ENCODE data around the gene PLCL1.

- TF ChIP-seq TCF12 (IDR thresholded peaks at IDR 0.05; ENCODE audit: low read depth, low read length) (no peak), MYB (IDR thresholded peaks at IDR 0.05; ENCODE audit: borderline replicate concordance, low read depth, low read length) (no peak), NFYB (IDR thresholded peaks at IDR 0.05; ENCODE audit: insufficient read depth, low read depth, low read length) (no peak), CUX1 (IDR thresholded peaks at IDR 0.05; ENCODE audit: insufficient replicate concordance, low read depth, low read length) (no peak), SMC3 (IDR thresholded peaks at IDR 0.05; ENCODE audit: borderline replicate concordance, low read length) (no peak), POLR2A (IDR thresholded peaks at IDR 0.05; ENCODE audit: low read depth, low read length) (no peak)
- TF ChIP-seq, protein P1, sequence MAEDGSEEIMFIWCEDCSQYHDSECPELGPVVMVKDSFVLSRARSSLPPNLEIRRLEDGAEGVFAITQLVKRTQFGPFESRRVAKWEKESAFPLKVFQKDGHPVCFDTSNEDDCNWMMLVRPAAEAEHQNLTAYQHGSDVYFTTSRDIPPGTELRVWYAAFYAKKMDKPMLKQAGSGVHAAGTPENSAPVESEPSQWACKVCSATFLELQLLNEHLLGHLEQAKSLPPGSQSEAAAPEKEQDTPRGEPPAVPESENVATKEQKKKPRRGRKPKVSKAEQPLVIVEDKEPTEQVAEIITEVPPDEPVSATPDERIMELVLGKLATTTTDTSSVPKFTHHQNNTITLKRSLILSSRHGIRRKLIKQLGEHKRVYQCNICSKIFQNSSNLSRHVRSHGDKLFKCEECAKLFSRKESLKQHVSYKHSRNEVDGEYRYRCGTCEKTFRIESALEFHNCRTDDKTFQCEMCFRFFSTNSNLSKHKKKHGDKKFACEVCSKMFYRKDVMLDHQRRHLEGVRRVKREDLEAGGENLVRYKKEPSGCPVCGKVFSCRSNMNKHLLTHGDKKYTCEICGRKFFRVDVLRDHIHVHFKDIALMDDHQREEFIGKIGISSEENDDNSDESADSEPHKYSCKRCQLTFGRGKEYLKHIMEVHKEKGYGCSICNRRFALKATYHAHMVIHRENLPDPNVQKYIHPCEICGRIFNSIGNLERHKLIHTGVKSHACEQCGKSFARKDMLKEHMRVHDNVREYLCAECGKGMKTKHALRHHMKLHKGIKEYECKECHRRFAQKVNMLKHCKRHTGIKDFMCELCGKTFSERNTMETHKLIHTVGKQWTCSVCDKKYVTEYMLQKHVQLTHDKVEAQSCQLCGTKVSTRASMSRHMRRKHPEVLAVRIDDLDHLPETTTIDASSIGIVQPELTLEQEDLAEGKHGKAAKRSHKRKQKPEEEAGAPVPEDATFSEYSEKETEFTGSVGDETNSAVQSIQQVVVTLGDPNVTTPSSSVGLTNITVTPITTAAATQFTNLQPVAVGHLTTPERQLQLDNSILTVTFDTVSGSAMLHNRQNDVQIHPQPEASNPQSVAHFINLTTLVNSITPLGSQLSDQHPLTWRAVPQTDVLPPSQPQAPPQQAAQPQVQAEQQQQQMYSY (CRISPR knock-in tag; IDR thresholded peaks at IDR 0.05), result no peak
These were observed 258.8 kb downstream of the PLCL1 start for GRCh38 chr2:198063242-198063641.
